HG03039 (cell line): ENCODE measurements around the gene BBS1.
A peak's percentile ranks its signal among the peaks of the same experiment; 100 is the strongest.
"Not testable (repeated sequence)": the region's sequence is repeated elsewhere in the genome, so short reads cannot be mapped to it uniquely, and the experiment has no call there.

Experiments used
- ATAC-seq: cut with Tn5 transposase; IDR thresholded peaks from one replicate; pipeline ENCODE4 v1.9.1; 2021; ENCODE audit warnings: mild to moderate bottlenecking, moderate library complexity; ENCODE audit not compliant: unreplicated experiment

BBS1 gene

DNA sequence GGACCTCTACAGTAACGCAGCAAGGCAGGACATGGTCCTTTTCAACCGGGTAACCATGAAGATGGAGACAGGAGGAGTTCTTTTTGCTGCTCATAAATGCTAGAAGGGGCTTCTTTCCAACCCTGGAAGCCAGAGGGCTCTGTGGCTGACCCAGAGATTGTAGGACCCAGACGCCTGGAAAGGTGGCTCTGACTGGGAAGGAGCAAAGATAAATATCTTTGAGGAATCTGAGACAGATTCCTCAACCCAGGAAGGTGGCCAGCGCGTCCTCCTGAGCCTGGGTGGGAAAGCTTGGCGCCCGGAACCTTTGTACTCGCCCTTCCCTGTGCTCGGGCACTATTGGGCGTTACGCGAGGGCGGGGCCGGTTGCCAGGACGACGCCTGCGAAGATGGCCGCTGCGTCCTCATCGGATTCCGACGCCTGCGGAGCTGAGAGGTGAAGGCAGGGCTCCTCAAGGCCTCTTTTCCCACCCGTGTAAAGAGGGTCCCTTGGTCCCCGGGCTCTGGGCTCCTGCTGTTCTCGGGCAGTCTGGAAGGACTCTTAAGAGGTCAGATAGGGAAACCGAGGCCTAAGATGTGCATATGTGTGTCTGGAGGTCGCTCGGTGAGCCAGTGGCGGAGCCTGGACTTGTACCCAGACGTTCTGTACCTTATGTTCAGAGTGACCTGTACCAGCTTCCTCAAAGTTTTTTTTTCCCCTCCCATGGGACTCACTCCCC lies at the start of gene BBS1:
Gene BBS1 (plus strand): TSS at position 365 of the 719 bp plus-strand sequence. CDS start 25 bp downstream, at position 390.
- peak; percentile 92 for ATAC-seq

GRCh38 chr11:66462010-66462409 lies 48.4 kb upstream of the BBS1 start:
- no peak for ATAC-seq

- ATAC-seq = no peak
These were observed 47.5 kb upstream of the BBS1 start for GRCh38 chr11:66462911-66463310.

DNA sequence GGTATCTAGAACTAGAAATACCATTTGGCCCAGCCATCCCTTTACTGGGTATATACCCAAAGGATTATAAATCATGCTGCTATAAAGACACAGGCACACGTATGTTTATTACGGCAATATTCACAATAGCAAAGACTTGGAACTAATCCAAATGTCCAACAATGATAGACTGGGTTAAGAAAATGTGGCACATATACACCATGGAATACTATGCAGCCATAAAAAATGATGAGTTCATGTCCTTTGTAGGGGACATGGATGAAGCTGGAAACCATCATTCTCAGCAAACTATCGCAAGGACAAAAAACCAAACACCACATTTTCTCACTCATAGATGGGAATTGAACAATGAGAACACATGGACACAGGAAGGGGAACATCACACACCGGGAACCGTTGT lies 46.3 kb upstream of the BBS1 start:
- ATAC-seq = not testable (repeated sequence)

- ATAC-seq = no peak
These were observed 45.5 kb upstream of the BBS1 start for GRCh38 chr11:66464916-66465315.

- ATAC-seq = no peak
These were observed 44.8 kb upstream of the BBS1 start for GRCh38 chr11:66465373-66466224.

DNA sequence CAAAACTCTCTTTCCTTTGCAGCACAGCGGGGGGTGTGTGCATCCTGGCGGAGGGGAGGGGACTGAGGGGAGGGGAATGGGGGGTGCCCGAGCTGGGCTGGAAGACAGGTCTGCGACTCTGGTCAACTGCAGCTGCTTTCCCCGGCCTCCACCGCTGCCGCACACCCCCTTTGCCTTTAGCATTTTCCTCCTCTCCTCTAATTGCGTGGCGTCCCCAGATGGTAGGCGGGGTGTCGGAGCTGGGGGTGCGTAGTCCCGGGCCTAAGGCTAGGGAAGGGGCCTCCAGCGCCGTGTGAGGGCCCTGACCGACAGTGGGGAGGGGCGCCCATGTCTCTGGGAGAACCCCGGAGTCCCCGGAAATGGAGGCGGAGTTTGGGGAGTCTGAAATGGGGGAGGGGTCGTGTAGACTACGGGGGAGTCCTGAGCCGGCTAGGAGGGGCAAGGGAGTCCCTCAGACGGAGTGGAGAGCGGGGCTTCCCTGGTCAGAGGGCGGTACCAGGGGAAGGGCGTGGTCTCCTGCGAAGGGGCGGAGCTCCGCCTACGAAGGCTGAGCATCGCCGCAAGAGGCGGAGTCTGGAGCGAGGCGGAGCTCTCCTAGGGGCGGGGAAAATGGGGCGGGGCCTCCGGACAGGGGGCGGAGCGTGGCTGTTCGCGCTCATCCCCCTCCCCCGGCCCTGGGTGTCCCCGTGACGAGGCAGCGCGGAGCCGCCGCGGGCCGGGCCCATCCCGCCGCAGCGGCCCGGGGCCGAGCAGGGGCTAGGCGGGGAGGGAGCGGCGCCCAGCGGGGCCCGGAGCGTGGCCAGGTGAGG lies 44.0 kb upstream of the BBS1 start, which contains the start of gene PELI3:
Gene PELI3 (plus strand): TSS at position 681 of the 809 bp plus-strand sequence. CDS start 1,224 bp downstream, outside the sequence.
- ATAC-seq = peak; percentile 68

DNA sequence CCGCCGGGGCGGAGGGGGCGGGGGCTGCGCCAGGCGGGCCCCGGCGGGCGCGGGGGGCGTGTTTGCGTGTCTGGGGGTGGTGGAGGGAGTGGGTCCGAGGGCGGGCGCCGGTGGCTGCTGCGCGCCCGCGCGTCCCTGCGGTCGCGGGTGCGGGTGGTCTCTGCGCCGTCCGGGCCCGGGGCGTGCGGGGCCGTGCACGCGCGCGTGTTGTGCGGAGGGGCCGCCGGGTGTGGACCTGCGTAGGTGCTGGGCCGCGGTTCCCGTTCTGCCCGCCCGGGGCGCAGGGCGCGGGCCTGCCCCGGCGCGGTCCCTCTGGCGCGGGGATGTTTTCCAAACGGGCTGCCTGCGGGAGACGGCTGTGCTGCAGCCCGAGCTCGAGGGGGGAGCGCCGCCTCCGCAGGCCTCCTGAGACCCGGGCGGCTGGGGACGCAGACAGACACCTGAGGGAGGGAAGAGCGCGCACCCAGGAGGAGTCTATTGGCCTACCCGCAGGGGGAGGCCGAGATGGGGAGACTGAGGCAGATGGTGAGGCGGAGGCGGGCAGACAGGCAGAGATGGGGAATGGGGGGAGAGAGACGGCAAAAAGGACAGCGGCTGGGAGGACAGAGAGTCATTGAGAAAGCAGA lies 43.3 kb upstream of the BBS1 start:
- ATAC-seq = peak; percentile 34

DNA sequence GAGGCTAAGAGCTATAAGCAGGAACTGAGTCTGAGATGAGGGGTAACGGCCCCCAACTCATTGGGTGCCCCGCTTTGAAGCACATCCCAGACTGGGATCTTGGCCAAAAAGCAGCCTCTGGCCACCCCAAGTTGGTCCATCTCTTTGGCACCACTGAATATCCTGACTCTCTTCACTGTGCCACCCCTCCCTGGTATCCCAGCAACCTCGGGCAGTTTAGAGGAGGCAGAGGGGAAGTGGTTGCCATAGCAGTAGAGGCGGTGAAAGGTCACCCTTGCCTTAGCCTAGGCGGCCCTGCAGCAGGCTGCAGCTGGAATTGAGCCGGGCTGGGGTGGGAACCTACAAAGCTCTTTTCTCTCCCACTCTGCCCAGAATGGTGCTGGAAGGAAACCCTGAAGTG lies 42.7 kb upstream of the BBS1 start:
- ATAC-seq = no peak

DNA sequence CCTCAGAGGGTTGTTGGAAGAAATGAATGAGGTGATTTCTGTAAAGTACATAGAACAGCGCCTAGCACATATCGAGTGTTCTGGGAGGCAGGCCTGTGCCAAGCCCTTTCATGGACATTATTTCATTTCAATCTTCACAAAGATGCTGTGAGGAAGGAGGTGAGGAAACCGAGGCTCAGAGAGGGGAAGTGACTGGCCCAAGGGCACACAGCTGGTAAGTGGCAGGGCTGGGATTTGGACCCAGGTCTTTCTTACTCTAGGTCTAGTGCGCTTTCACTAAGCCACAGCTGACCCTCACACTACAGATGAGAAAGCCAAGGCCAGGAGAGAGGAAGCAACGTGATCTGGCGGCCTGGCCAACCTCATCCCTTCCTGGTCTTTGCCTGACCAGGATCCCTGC lies 41.7 kb upstream of the BBS1 start:
- ATAC-seq = no peak

GRCh38 chr11:66469441-66469840 lies 41.0 kb upstream of the BBS1 start:
- ATAC-seq = no peak

DNA sequence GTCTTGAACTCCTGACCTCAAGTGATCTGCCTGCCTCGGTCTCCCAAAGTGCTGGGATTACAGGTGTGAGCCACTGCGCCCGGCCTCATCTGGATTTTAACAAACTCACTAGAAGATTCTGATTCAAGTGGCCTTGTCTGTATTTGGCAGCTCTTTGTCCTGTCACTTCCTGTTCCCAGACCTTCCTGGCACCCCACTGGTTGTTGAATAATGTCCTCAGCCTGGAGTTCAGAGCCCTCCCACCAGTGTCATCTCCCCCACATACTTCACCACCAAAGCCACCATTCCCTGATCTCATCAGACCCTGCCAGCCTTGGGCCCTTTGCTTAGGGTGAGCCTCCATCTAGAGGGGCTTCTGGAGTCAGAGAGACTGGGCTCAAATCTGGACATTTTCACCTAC lies 40.4 kb upstream of the BBS1 start:
- no peak for ATAC-seq

GRCh38 chr11:66471142-66471541 lies 39.3 kb upstream of the BBS1 start:
- no peak for ATAC-seq

- ATAC-seq = no peak
These were observed 38.4 kb upstream of the BBS1 start for GRCh38 chr11:66472054-66472453.

DNA sequence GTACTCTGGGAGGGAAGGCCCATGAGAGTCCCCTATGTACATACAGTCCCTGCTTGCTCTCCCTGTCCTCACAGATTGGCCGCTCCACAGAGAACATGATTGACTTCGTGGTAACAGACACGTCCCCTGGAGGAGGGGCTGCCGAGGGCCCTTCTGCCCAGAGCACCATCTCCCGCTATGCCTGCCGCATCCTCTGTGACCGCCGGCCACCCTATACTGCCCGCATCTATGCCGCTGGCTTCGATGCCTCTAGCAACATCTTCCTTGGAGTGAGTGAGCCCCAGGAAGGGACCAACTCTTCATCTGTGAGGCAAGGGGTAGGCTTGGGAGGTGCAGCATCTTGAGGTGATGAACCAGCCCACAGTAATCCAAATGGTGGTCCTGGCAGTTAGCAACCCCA lies 37.3 kb upstream of the BBS1 start:
- ATAC-seq = no peak

DNA sequence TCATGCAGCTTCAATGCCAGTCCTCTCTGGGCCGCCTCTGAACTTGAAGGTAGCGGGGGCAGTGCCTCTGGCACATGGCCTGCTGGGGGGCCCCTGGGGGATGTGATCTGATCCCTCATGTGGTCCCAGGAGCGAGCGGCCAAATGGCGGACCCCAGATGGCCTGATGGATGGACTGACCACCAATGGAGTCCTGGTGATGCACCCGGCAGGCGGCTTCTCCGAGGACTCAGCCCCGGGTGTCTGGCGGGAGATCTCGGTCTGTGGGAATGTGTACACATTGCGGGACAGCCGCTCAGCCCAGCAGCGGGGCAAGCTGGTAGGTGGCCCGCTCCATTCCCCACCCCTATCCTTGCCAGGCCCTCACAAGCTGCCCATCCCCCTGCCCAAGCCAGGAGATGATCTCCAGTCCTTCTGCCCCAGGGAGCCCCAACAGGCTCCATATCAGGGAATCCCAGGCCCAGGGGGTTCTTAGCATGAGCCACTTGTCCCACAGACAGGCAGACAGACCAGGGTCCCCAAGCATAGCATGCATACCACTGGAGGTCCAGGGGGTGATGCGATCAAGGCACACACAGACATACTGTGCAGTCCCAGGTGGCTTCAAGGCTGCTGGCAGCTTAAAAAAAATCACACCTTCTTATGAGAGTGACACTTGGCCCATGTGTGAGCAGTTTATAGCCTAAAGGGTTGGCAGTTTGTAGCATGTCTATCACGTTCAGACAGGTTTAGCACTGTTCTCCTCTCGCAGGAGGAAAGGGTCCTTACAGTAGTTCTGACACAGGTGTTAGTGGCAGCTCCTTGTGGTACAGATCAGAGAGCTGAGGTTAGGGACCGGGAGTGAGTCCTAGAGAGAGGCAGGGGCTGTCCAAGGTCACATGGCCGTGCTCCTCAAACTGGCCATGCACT lies 36.6 kb upstream of the BBS1 start:
- no peak for ATAC-seq

DNA sequence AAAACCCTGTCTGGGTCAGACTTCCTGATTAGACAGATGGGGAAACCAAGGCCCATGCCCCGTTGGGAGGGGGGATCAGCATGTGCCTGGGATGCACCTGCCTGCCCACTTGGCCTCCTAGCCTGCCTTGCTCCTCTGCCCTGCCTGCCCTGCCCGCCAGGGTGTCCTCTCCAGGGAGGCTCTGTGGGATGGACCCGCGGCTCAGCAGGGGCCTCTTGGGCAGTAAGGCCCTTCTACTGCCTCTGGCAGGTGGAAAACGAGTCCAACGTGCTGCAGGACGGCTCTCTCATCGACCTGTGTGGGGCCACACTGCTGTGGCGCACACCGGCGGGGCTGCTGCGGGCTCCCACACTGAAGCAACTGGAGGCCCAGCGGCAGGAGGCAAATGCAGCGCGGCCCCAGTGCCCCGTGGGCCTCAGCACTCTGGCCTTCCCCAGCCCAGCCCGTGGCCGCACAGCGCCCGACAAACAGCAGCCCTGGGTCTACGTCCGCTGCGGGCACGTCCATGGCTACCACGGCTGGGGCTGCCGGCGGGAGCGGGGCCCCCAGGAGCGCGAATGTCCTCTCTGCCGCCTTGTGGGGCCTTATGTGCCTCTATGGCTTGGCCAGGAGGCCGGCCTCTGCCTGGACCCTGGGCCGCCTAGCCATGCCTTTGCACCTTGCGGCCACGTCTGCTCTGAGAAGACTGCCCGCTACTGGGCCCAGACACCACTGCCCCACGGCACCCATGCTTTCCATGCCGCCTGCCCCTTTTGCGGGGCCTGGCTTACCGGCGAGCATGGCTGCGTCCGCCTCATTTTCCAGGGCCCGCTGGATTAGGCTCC lies 34.9 kb upstream of the BBS1 start:
- ATAC-seq = no peak

DNA sequence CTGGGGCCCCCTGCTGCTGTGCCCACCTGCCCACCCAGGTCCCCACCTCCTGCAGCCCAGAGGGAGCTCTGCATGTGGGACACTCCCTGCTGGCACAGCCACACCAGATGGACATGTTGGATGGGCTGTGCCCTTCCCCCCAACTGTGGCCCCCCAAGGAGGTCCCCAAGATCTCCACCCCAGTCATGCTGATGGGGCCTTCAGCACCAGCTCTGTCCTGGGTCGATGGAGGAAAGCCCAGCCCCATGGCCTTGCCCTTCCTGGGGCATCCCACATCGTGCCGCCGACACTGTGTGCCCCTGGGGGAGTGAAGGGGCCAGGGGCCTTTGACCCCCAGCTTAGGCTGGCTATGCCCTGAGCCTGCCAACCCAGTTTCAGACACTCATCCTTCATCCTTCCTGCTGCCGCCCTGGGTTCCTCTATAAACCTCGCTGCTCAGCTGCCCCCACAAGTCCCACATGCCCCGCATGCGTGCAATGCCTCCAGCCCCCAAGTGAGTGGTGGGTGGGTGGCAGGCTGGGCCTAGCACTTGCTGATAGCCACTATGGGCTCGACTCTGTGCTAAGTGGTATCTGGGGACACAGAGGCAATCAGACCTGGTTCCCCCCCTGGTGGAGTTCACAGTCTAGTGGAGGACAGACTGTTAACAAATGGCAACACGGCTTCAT lies 34.1 kb upstream of the BBS1 start:
- ATAC-seq = no peak
